Left kidney (tissue), 2 donors: ENCODE measurements around the gene HDAC4. TPM values are rescaled to one million over a fixed set of nuclear protein-coding genes. Genes with fewer than 3 reads are reported as not detected.

Experiments
- DNase-seq: peaks from one replicate; pipeline ENCODE4 v3.0.0-alpha.2; 2013
- polyA plus RNA-seq: library from polyadenylated mRNA; unstranded; fragments of 120-200 nt; gene quantifications from one replicate; pipeline ENCODE4 v1.2.1, GENCODE V29; 2013; ENCODE audit not compliant: insufficient read length

The HDAC4 gene
- polyA plus RNA-seq, 1 donor, result 13.3 TPM

DNA sequence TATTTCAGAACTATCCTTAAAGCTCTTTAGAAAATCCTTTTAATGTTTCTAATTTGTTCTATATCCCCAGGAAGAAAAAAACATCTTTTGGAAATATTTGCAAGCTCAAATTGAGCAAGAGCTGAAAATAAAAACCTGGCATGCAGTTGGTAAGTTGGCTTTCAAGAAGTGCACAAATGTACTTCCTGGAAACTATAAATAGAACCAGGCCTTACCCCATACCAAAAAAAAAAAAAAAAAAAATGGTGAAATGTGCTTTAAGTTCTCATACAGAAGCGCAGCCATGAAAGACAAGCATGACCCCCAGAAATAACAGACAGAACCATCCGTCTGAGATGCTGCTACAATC lies 178.5 kb downstream of the HDAC4 start:
- no peak for DNase-seq

DNA sequence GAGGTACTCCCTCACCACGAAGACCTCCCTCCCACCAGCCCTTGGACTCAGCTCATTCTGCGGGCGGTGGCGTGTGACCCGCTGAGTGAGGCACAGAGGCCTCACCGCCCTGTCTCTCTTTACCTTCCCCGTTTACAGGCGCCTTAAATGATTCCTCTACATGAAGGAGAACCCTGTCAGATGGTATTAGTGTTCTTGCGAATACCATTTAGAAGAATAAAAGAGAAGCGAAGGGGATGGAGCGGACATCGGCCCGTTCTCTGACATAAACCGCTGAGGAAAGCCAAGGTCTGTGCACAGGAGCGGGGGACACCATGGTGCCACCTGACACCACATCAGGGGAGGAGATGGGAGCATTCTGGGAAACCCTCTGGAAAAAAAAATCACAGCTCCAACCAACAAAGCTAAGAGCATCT lies 179.8 kb downstream of the HDAC4 start:
- no peak for DNase-seq

DNA sequence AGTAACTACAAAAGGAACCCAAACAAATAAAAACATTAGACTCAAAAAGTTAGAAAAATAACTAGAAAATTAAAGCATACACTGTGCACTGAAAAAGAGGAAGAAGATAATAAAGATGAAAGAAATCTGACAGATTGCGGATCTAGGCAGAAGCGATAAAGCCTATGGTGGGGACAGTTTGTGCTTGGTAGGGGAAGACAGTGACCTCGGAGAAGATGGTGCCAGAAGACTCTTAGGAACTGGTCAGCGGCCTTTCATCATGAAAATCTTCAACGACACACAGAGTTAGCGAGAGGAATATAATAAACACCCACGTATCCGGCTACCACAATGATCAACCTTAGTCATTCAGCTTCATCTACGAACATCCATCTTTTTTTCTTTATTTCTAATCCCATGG lies 180.5 kb downstream of the HDAC4 start:
- DNase-seq, result no peak

DNA sequence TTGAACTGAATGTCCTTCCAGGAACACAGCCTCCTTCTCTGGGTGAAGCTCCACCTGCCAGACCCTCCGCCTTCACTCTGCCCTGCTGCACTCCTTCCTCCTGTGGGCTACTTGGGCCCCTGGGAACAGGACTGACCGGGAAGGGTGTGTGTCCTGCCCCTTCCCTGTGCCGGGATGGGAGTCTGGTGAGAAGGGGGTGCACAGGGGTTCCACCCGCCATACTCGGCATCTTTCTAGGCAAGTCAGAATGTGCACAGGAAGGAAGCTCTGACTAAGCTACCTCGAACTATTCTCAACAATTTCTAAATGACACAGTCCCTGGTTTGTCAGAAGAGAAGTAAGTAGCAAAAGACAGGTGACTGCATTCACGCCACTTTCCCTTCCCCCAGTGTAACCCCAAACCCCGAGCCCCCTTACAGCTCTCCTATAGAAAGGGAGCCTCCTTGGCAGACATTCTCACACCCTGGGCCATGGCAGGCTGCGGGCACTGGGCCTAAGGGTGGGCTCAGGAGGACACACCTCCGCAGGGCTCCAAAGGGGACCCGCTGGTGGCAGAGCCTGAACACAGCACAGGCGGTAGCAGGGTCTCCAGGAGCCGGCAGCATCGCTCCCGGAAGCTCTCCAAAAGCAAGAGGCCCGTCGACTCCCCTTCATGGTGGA lies 184.1 kb downstream of the HDAC4 start:
- DNase-seq, result no peak

DNA sequence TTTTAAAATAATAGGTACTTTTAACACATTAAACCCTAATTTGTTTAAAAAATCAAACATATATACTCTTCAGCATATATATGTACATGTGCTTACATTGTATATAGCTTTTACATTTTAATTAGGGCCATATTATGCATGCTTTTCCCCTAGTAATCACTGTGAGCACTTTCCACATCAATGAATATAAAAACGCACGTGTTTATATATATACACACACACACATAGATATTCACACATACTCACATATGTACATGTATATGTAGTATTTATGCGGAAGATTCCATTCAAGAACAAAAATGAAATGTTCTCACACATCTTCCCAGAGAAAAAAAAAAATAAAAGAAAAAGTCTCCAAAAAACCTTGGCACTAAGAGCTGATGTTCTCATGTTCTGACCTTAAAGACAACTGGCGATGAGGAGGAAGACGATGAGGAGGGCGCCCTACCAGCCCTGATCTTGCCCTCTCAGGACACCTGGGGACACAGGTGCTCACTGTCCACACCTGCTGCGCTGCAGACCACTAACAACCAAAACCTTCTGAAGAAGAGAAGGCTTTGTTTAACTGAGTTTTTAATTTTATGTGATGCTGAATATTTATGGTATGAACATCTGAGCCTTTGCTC lies 184.7 kb downstream of the HDAC4 start:
- no peak for DNase-seq

DNA sequence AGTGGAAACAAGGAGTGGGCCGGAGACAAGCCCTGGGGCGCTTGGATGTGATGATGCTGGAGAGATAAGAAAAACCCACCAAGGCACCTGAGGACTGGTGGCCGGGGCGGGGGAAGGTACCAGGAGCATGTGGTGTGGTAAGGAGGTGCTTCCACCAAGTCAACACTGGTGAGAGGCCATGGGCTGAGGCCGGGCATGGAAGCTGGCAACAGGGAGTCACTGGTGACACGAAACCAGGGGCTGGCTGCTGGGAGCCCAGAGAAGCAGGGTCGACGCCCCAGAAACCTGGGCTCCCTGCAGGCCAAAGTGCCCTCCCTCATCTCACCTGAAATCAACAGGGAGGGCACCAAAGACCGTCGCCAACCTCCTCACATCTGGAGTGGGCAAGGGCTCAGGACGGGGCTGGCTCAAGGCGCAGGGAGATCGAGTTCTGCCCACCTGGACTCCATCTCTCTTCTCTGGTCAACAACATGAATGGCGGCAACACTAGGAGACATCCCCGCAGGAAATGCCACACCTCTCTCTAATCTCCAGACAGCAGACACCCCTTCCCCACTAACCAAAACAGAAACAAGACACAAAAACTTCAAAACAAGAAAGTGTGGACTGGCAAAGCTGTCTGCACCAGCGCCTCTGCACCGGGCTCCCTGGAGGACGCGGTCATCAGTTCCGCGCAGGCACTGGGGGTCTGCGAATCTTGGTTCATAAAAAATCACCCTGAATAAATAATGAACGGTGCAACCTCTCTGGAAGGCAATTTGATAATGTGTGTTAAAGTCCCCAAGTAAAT lies 185.5 kb downstream of the HDAC4 start:
- no peak for DNase-seq

DNA sequence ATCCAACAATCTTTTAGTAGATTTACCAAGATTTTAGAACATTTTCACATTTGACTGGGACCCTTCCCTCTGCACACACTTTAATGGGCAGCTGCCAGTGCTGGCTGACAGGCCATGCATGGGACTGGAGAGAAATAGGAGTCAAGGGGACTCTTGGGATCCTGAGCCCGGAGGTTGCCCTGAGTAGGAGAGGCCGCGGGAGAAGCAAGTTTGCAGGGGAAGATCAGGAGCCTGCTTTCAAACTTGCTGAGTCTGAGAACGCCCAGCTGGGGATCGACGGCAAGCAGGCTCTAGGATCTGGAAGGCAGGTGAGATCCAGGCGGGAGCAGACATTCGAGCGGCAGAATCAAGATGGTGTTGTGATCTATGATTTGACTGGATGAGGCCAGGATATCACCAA lies 186.1 kb downstream of the HDAC4 start:
- DNase-seq, result no peak

DNA sequence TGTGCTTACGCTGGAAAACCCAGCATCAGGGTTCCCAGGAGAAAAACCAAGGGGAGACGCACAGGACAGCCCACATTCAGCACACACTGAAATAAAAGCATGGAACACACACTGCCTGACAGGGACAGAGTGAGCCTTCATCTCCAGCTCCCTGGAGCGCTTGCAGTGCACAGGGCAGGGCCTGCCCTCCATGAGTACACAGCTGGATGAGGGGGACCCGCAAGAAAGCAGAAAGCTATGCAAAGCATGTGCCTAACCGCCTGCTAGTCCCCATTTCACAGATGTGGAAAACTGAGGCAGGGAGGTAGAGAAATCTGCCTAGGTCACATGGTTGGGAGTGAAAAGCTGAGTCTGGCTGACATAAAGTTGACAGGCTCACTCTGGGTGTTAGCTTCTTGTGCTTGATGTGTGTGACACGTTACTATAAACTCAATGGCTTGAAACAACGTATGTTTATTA lies 187.1 kb downstream of the HDAC4 start:
- DNase-seq, result no peak

DNA sequence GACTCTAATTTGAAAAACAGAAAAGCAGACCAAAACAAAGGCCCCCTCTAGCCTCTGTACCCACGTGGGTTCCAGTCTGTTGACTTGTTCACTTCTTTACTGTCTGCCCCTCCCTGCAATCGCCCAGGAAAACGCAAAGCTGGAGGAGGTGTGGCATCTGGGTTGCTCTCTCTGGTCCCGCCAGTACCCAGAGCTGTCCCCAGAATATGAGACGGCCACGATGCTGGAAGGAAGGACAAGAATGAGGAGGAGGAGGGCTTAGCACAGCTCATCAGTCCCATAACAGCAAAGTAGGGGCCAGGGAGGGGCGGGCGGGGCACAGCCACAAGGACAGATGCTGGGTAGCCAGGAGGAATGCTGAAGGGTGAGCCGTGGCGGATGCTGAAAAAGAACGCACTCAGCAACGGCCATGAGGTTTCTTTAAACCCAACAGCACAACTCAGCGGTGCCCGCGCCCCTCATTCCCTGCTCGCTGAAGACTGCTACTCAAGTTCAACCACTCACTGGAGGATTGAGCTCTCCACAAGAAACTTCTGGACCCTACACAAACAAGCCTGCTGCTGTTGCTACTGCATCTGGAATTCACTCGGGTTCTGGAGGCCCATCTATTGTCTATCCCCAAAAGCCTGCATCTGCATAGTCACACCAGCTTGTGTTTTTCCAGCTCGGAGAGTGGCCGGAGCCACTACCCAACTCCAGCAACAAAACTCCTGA lies 187.7 kb downstream of the HDAC4 start:
- DNase-seq, result no peak

DNA sequence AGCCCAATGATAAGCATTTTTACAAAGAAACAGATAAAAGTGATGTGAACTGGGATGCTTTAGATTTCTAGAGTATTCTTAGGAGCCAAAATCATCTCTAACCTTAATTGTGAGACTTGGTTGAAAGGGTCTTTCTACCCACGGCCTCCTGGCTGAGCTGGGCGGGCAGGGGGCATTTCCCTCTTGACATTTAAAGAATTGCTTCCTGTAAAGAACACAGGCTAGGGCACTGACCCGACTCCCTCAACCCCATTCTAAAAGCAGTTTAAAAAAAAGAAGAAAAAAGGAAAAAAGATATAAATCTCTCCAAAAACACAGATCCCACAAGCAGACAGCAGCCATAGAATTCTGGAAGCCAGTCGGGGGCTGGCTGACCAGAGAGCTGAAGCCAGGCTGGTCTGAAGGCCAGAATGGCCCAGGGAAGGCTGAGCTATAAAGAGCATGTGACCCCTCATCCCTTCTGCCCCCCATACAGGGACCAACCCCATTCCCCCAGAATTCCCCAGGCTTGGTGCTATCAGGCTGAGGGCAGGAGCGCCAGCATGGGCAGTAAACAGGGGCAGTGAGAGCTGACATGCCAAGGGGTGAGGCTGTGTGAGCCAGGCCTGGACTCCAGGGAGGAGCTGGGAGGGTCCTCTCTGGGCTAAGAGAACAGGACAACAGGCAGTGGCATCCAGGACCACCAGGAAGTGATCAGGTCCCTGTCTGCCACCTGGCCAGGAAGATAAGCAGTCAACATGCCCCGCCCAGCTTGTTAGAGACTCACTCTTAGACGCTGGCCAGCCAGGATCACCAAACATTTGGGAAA lies 188.5 kb downstream of the HDAC4 start:
- no peak for DNase-seq

DNA sequence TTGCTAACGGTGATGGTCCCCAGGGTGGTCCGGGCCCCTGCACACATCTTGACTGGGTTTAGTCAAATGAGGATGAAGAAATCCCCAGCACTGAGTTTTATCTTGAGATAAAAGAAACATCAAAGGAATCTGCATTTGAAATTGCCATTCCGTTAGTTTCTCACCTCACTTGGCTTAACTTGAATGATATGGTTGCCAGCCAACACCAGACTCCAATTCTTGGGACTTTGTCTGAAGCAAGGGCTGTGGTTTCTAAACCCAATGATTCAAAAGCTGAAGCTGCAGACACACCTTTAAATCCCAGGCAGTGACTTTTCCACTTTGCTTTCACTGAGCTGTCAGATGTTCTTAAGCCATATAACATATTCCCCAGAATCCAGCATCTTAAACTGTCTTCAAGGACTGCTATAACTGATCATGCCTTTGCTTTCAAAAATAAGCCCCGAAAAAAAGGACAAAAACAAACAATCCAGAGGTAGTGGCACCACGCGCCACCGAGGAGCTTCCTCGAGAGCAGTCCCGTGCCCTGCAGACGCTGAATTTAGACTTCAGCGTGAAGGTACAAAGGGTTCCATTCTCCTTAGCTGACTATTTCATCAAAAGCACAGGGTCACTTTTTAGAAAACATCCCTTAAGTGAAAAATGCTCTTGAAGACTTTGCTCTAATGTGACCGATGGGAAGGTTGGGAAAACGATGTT lies 189.3 kb downstream of the HDAC4 start:
- DNase-seq, result no peak

DNA sequence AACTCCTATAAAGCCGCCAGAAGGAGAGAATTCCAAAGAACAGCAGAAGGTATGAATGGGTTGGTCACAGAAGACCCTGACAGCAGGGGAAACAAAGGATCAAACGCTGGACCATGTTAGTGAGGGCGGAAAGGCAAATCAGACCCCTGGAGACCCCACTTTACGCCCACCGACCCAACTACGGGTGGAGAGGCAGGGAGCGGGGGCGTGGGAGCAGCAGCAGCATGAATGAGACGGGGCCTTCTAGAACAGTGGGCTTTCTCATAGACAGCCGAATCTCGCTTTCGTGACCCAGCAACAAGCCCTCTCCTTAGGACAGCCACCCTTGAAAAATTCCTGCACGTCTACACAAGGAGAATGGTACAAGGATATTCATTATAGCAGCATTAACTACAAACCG lies 191.0 kb downstream of the HDAC4 start:
- no peak for DNase-seq

DNA sequence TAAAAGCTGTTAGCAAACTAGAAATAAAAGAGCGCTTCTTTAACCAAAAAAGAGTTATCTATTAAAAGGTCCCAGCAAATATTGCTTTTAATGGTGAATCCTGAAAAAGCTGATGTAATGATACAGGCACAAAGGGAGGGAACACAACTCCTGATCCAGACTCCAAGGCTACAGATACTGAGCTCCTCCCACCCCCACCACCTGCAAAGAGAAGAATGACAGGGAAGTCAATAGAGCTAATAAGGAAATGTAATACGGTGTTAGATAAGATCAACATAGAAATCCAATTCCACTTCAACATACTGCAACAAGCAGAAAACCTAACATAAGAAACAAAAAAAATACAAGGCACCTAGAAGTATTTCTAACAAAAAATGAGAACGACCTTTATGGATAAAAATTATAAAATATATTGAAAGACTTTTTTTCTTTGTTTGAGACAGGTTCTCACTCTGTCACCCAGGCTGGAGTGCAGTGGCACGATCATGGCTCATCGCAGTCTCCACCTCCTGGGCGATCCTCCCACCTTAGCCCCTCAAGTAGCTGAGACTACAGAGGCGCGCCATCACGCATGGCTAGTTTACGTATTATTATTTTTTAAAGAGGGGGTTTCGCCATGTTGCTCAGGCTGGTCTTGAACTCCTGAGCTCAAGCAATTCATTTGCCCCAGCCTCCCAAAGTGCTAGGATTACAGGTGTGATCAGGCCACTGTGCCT lies 192.2 kb downstream of the HDAC4 start:
- no peak for DNase-seq

DNA sequence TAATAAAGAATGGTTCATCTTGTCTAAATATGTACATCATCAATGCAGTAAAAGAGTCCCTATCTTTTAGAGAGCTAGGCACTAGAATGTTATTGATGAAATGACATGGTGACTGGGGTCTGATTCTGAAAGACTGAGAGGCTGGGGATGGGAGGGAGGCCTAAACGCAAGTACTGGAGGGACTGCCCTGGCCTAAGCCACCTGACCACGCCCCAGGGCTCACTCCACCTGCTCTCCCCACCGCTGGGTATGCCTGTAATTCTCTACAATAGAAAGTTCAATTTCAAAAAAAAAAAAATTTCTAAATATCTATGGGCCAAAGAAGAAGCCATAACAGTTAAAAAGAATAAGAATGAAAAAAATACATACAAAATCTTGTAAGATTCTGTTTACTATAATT lies 194.0 kb downstream of the HDAC4 start:
- no peak for DNase-seq

DNA sequence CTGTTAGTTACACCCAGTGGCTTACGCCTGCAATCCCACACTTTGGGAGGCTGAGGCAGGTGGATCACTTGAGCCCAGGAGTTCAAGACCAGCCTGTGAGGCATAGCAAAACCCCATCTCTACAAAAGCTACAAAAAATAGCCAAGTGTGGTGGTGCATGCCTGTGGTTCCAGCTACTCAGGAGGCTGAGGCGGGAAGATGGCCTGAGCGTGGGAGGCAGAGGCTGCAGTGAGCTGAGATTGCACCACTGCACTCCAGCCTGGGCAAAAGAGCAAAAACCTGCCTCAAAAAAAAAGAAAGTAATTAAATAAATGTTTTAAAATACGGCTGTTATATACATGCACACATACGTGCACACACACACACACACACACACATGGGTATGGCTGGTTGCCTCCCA lies 194.8 kb downstream of the HDAC4 start:
- no peak for DNase-seq

DNA sequence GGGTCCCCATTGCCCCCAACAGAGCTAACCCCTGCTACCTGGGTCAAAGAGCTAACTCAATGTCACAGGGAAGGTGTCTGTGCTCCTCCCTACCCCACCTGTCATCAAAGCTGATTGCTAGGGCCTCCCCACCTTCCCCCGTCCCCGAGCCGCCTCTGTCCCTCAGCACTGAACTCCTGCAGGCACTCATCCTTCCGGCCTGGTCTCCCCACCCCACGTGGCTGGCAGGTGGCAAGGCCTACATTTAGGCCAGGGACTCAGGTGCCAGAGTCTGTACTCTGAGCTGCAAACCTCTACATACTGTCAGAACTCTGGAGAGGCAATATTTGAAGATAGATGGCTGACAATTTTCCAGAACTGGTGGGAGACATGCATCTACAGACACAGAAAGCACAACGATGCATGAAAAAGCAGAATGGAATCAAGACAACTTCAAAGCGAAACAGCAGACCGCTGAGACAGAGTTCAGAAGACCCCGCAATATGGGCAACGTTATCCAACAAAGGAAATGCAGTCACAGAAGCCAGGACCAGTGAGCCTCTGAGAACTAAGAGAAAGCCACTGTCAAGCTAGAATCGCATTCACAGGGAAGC lies 195.8 kb downstream of the HDAC4 start:
- no peak for DNase-seq

DNA sequence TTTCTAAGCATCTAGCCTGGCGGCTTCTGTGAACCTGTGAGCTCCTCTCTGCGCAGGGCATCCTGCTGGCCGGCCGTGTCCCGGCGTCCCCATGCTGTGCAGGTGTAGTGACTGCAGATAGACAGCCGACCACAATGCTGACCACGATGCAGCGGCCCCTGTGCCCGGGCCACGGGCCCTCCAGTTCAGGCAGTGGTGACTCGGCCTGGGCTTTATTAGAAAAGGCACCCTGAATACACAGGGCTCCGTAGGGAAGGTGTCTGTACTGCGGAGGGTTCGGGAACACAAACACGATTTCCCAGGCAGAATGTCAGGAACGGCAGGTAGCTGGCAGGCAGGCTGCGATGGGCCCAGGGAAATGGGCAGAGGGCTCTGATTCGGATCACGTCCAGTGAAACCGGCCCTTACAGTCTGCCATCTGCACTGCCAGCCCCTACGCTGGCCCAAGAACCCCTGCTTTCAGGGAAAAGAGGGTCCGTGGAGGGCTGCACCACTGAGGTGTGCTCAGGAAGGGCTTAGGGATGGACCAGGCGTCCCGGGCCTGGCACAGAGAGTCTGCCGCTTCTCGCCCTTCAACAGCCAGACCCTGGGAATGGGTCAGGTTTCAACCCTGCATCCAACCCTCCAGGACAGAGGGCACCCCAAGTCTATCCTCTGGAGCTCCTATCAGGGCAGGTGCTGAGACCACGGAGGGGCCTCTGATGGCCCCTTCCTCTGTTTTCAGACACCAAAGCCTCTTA lies 196.5 kb downstream of the HDAC4 start:
- no peak for DNase-seq

DNA sequence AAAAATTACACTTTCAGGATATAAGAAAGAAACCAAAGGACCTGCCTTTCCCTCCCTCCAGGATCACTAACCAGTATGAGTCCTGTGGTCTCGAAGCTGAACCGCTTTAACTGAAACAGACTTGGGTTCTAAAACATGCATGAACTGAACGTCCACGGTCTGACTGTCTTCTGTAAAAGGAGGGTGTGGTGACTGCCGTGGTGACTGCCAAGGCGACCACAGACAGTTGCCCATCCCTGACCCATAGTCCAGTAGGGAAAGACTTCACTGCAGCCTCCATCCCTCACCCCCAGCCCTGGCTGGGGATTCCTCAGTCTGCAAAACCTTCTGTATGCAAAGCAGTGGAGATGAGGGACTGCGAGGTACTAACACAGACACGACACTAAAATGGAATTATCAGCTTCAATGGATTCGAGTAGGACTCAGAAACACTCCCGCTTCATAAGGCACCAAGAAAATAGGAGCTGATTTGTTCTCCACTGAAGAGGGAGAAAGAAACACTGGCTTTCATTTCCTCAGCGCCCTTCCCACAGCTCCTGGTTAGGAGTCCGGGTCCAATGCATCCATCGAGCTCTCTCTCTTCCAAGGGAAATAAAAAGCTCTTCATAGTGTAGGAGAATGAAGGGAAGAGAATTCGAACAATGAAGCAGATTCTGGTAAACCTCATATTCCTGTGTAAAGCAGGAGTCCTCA lies 197.2 kb downstream of the HDAC4 start:
- no peak for DNase-seq

DNA sequence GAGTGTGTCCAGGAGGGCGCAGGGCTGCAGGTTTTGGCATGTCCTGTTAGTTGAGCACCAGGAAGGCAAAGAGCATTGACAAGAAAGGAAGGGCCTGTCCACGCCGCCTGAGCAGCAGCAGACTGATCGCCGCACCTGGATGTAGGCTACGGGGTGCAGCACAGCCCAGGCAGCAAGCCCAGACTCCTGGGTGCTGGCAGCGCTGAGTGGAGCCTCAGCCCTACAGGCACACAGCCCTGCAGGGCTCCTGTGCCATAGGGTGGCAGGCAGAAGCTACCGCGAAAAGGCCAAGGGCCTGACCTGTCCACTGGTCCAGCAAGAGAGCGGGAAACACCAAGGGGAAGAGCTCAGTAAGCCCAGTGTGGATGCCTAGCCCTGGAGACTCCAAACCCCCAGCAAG lies 198.0 kb downstream of the HDAC4 start:
- DNase-seq, result no peak
